HTERT RPE-1 (cell line): ENCODE measurements around the gene SPOCK1.

ENCODE experiments used
- in situ Hi-C: fragments of 300-500 bp; cut with MboI; formaldehyde crosslinking; loops from 4 replicates; pipeline ENCODE4 v1.14.3; 2020; ENCODE audit warnings: low sequenced_read_pairs

Gene SPOCK1

DNA sequence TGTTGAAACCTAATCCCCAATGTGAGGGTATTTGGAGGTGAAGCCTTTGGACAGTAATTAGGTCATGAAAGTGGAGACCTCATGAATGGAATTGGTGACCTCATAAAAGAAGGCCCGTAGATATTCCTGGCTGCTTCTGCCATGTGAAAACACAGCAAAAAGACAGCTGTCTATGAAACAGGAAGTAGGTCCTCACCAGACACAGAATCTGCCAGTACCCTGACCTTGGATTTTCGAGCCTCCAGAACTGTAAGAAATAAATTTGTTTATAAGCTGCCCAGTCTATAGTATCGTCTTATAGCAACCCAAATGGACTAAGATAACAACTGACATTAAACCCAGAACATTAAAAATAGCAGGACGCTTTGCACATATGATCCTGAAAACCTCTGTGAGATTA, 371.1 kb downstream of the SPOCK1 start:
- in situ Hi-C loops = no loop called here

- in situ Hi-C loops = no loop called here
These were observed 372.3 kb downstream of the SPOCK1 start for GRCh38 chr5:137126829-137127228.

GRCh38 chr5:137122558-137122957, 376.6 kb downstream of the SPOCK1 start:
- in situ Hi-C loops = no loop called here

GRCh38 chr5:137122075-137122474, 377.1 kb downstream of the SPOCK1 start:
- in situ Hi-C loops = no loop called here

GRCh38 chr5:137119321-137119720, 379.8 kb downstream of the SPOCK1 start:
- in situ Hi-C loops = no loop called here

DNA sequence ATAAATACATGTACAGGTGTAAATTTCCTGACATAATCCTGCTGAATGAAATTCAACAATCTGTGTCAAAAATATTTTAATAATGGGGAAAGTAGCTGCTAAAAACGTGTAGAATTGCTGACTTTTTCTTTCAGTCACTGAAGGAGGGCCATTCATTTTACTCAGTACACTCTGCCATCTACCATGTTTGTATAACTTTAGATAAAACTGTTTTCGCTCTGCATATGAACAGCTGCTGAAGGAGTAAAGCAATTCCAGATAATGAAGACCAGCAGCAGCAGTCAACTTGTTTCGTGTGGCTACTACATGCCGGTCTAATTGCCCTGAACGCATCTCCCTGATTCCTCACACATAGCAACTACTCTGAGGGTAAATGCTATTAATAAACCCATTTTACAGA, 380.5 kb downstream of the SPOCK1 start:
- in situ Hi-C loops = no loop called here

DNA sequence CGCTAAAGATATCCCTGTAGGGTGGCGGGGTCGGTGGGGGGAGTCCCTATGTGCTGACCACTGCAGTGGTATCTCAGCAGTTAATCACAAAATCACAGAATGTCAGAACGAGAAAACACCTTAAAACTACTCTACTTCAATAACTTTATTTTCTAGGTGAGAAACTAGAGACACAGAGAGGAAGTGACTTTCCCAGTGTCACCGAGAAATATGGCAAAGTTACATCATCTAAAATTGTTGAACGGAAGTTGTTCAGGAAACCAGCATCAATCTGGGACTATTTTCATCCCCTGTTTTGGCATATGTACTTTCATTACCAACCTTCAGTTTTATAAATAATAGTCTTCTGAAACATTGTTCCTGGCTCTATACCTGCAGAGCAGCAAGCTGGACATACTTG, 384.0 kb downstream of the SPOCK1 start:
- in situ Hi-C loops = no loop called here

GRCh38 chr5:137114529-137114928, 384.6 kb downstream of the SPOCK1 start:
- in situ Hi-C loops = no loop called here

- in situ Hi-C loops = no loop called here
These were observed 385.2 kb downstream of the SPOCK1 start for GRCh38 chr5:137113939-137114338.

DNA sequence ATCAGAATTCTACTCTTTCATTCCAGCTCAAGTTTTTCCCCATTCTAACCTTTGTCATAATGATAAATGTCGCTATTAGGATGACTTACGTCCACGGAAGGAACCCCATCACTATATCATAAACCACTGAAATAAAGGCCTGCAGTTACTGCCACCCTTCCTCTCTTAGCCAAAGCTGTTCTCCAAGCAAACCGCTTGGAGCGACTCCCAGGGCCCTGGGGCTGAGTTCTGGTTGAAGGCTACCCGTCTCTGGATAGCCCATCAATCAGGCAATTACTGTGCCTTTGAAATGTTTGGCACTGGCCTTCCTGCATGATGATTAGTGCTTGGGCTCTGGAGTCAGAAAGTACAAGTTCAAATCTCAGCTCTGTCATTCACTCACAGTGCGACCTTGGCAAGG, 386.0 kb downstream of the SPOCK1 start:
- in situ Hi-C loops = no loop called here

DNA sequence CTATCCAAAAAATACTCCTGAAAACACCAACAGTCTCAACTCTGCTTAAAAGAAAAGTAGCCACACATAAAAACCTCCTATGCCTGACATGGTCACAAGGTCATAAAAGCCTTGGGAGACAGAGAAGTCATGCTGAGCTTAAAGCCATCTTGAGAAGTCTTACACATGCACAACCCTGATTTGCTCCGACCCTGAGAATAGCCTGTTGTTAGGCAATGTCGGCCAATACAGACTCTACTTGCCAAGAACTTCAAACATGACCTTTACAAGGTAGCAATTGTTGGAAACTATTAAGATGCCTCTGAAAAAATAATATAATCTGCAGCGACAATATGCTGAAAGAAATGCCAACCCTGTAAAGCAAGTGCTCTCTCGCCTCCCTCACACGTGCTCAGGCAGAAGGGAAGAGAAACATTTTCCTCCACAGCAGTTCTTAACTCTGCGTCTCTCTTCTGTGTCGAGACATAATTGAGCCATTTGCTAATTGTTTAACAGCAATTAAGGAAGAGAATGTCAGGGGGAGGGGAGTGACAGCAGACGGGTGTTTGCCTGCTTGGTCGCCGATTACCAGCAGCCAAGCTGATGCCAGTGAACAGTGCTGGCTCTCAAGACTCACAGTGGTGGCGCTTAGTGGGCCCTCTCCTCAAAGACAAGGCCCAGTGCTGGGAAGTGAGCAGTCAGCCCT, 393.6 kb downstream of the SPOCK1 start:
- in situ Hi-C loops = no loop called here

GRCh38 chr5:137101544-137101943, 397.6 kb downstream of the SPOCK1 start:
- in situ Hi-C loops = no loop called here

- in situ Hi-C loops = no loop called here
These were observed 399.5 kb downstream of the SPOCK1 start for GRCh38 chr5:137099651-137100050.

DNA sequence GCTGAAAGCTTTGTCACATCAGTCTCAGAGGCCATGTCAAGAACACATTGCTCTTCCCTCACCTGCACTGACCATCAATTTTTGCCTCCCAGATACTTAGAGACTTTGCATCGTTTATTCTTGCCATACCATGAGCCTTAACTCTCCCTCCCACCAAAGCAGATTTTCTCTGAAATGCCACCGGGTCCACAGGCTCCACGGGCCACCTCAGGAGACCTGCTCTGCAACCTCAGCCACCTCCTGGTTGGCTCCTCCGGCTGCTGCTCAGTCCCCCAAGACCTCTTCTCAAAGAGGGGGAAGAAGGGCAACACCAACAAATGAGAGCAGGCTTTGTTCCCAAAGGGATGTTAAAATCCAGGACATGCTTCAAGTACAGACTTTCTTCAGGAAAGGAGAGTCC, 400.5 kb downstream of the SPOCK1 start:
- in situ Hi-C loops = no loop called here

- in situ Hi-C loops = no loop called here
These were observed 400.9 kb downstream of the SPOCK1 start for GRCh38 chr5:137098238-137098637.

DNA sequence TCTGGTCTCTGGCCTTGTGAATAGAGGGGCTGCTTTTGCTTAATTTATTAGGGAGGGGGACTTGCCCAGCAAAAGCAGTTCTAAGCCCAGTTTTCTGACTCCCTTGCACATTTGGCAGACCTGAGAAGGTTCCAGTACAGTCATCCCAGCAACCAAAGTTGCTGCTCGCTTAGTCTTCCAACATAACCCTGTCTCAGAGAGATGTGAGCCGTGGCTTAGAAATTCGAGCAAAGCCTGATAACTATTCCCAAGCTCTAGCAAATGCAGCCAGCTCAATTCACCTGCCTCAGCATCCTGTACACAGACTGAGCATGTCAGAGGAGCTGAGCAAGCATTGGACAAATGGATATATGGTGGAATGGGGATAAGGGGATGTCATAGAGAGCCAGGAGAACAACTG, 401.9 kb downstream of the SPOCK1 start:
- in situ Hi-C loops = no loop called here

DNA sequence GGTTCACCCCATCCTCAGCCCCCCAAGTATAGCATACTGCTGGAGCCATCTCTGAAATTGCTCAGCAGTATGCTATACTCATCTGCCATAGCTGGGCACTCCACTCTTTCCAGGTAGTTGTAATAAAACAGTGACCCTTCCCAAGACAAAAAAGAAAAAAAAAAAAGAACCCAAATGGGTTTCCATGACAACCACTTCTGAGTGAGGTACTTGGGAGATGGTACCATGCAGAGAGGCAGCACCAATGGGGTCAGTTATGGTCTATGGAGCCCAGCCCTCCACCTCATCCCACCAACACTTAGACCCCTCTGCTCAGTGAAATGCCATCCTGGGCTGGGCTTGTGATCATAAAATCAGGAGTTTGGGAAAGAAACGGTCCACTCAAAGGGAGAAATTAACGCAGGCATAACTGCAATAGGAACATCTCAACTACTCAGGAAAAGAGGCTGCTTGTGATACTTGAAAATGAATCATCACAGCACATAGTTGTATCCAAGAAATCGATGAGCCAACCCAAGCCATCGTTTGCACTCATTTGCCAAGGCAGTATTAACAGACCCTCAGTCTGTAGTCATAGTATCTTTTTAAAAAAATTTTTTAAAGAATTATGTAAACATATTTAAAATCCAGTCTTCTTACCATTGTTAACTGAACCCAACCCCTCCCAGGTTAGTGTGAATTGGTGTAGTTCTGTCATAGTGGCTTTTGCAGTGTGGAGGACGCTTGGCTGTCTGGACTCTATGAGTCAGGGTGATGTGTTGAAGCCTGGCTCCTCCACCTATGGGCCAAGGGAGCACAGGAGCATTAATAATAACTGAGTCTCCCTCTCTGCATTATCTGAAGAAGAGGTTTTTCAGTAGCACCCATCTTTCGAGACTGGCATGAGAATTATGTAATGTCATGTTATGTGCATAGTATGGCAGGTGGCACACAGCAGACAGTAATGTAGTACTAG, 402.7 kb downstream of the SPOCK1 start:
- in situ Hi-C loops = no loop called here

- in situ Hi-C loops = no loop called here
These were observed 403.5 kb downstream of the SPOCK1 start for GRCh38 chr5:137095597-137095996.

DNA sequence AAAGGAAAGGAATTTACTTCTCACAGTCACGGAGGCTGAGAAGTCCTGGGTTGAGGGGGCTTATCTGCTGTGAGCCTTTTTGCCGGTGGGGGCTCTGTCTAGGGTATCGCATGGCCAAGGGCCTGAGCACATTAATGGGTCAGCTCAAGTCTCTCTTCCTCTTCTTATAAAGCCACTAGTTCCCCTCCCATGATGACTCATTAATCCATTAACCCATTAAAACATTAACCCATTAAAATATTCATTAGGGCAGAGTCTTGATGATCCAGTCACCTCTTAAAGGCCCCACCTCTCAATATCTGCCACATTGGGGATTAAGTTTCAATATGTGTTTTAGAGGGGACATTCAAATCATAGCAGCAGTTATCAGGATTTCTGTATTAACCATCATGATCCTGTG, 406.3 kb downstream of the SPOCK1 start:
- in situ Hi-C loops = no loop called here

- in situ Hi-C loops = no loop called here
These were observed 407.7 kb downstream of the SPOCK1 start for GRCh38 chr5:137091472-137091871.

GRCh38 chr5:137090721-137091120, 408.4 kb downstream of the SPOCK1 start:
- in situ Hi-C loops = no loop called here

- in situ Hi-C loops = no loop called here
These were observed 409.0 kb downstream of the SPOCK1 start for GRCh38 chr5:137090151-137090550.
